HEK293 (cell line): Measurements from ENCODE around the gene AKNA.

Source experiments
- CTCF ChIA-PET: fragments of 350-600 bp; formaldehyde crosslinking; extraction: SDS; loops from one replicate; lab custom pipeline; 2021; ENCODE audit warnings: antibody characterized with exemption; lab: Yijun Ruan, JAX
- POLR2A ChIA-PET: fragments of 300-600 bp; formaldehyde crosslinking; extraction: SDS; loops from one replicate; lab custom pipeline; 2020; ENCODE audit warnings: antibody characterized with exemption, inconsistent platforms; lab: Yijun Ruan, JAX
- H3K27ac ChIP-seq: fragments of 200-500 bp; sonication (Bioruptor generic); 2 replicates; pipeline ENCODE4 v1.5.1; 2014; ENCODE audit warnings: low read depth, low read length, control low read depth, inconsistent platforms; ENCODE audit errors: extremely low read depth
- H3K36me3 ChIP-seq, 2 experiments: fragments of 200-500 bp in 1 of 2; sonication (Bioruptor generic) in 1 of 2; 1 replicate in 1 of 2; 2 replicates in 1 of 2; pipeline ENCODE4 v1.5.1; 2014 to 2017; ENCODE audit warnings: inconsistent platforms in 2 of 2, low read length in 2 of 2; ENCODE audit not compliant: control insufficient read depth in 2 of 2, insufficient read depth in 1 of 2
- H3K4me1 ChIP-seq: fragments of 200-500 bp; sonication (Bioruptor generic); 2 replicates; pipeline ENCODE4 v1.5.1; 2014; ENCODE audit warnings: mild to moderate bottlenecking, low read length, inconsistent platforms; ENCODE audit not compliant: control insufficient read depth, insufficient read depth
- H3K4me3 ChIP-seq: 2 replicates; pipeline ENCODE4 v1.5.1; 2011; ENCODE audit warnings: low read depth, mild to moderate bottlenecking, control low read depth, low read length, moderate library complexity
- H3K9me3 ChIP-seq: fragments of 200-500 bp; sonication (Bioruptor generic); 2 replicates; pipeline ENCODE4 v1.5.1; 2014; ENCODE audit warnings: low read depth, low read length, inconsistent platforms; ENCODE audit not compliant: control insufficient read depth, insufficient read depth
- OVOL3 ChIP-seq: fragments of 450-650 bp; formaldehyde crosslinking; IDR thresholded peaks from 2 replicates; pipeline ENCODE4 v1.5.1; 2016; ENCODE audit warnings: missing biosample characterization, missing genetic modification characterization
- SCRT1 ChIP-seq: fragments of 450-650 bp; formaldehyde crosslinking; IDR thresholded peaks from 2 replicates; pipeline ENCODE4 v1.5.1; 2016; ENCODE audit warnings: missing biosample characterization, missing genetic modification characterization, borderline replicate concordance
- TCF7L2 ChIP-seq: IDR thresholded peaks from 2 replicates; pipeline ENCODE4 v1.6.1; 2011; ENCODE audit warnings: low read depth, mild to moderate bottlenecking, inconsistent platforms, low read length, moderate library complexity, borderline replicate concordance
- TRIM28 ChIP-seq: IDR thresholded peaks from 2 replicates; pipeline ENCODE4 v1.6.1; 2011; ENCODE audit warnings: low read length, control low read depth, borderline replicate concordance
- WT1 ChIP-seq: fragments of 450-650 bp; formaldehyde crosslinking; IDR thresholded peaks from 2 replicates; pipeline ENCODE4 v1.5.1; 2016; ENCODE audit warnings: missing biosample characterization, missing genetic modification characterization
- ZFP69B ChIP-seq: fragments of 450-650 bp; formaldehyde crosslinking; IDR thresholded peaks from 2 replicates; pipeline ENCODE4 v1.5.1; 2016; ENCODE audit warnings: missing biosample characterization, missing genetic modification characterization
- ZNF19 ChIP-seq: fragments of 450-650 bp; formaldehyde crosslinking; IDR thresholded peaks from 2 replicates; pipeline ENCODE4; 2016; ENCODE audit warnings: missing biosample characterization, missing genetic modification characterization, low read depth
- ZNF221 ChIP-seq: fragments of 450-650 bp; formaldehyde crosslinking; IDR thresholded peaks from 2 replicates; pipeline ENCODE4 v1.5.1; 2017; ENCODE audit warnings: missing biosample characterization, missing genetic modification characterization, borderline replicate concordance
- ZNF239 ChIP-seq: fragments of 450-650 bp; formaldehyde crosslinking; IDR thresholded peaks from 2 replicates; pipeline ENCODE4 v1.5.1; 2016; ENCODE audit warnings: missing biosample characterization, missing genetic modification characterization
- ZNF248 ChIP-seq: fragments of 450-650 bp; formaldehyde crosslinking; IDR thresholded peaks from 2 replicates; pipeline ENCODE4 v1.5.1; 2017; ENCODE audit warnings: missing biosample characterization, missing genetic modification characterization
- ZNF302 ChIP-seq: fragments of 450-650 bp; formaldehyde crosslinking; IDR thresholded peaks from 2 replicates; pipeline ENCODE4 v1.5.1; 2016; ENCODE audit warnings: missing biosample characterization, missing genetic modification characterization, low read depth
- ZNF354C ChIP-seq: fragments of 450-650 bp; formaldehyde crosslinking; IDR thresholded peaks from 2 replicates; pipeline ENCODE4 v1.5.1; 2016; ENCODE audit warnings: missing biosample characterization, missing genetic modification characterization, low read depth, borderline replicate concordance
- ZNF37A ChIP-seq: fragments of 450-650 bp; IDR thresholded peaks from 2 replicates; pipeline ENCODE4 v1.5.1; 2018; ENCODE audit warnings: missing biosample characterization, missing genetic modification characterization
- ZNF394 ChIP-seq: fragments of 450-650 bp; formaldehyde crosslinking; IDR thresholded peaks from 2 replicates; pipeline ENCODE4 v1.5.1; 2016; ENCODE audit warnings: missing biosample characterization, missing genetic modification characterization, mild to moderate bottlenecking, moderate library complexity, borderline replicate concordance
- ZNF426 ChIP-seq: fragments of 450-650 bp; formaldehyde crosslinking; IDR thresholded peaks from 2 replicates; pipeline ENCODE4 v1.5.1; 2017; ENCODE audit warnings: missing biosample characterization, missing genetic modification characterization, mild to moderate bottlenecking, inconsistent platforms, moderate library complexity
- ZNF580 ChIP-seq: fragments of 450-650 bp; formaldehyde crosslinking; IDR thresholded peaks from 2 replicates; pipeline ENCODE4 v1.5.1; 2016; ENCODE audit warnings: missing biosample characterization, missing genetic modification characterization
- ZNF623 ChIP-seq: fragments of 450-650 bp; formaldehyde crosslinking; IDR thresholded peaks from 2 replicates; pipeline ENCODE4 v1.5.1; 2016; ENCODE audit warnings: missing biosample characterization, missing genetic modification characterization
- ZNF624 ChIP-seq: fragments of 450-650 bp; formaldehyde crosslinking; IDR thresholded peaks from 2 replicates; pipeline ENCODE4 v1.5.1; 2017; ENCODE audit warnings: missing biosample characterization, missing genetic modification characterization
- ZNF629 ChIP-seq: fragments of 450-650 bp; formaldehyde crosslinking; IDR thresholded peaks from 2 replicates; pipeline ENCODE4 v1.5.1; 2017; ENCODE audit warnings: missing biosample characterization, missing genetic modification characterization
- ZNF670 ChIP-seq: fragments of 450-650 bp; formaldehyde crosslinking; IDR thresholded peaks from 2 replicates; pipeline ENCODE4 v1.5.1; 2016; ENCODE audit warnings: missing biosample characterization, missing genetic modification characterization, low read depth
- ZSCAN16 ChIP-seq: fragments of 450-650 bp; formaldehyde crosslinking; IDR thresholded peaks from 2 replicates; pipeline ENCODE4 v1.5.1; 2016; ENCODE audit warnings: missing biosample characterization, missing genetic modification characterization
- TF ChIP-seq, protein P1 (sequence below): fragments of 450-650 bp; IDR thresholded peaks from 2 replicates; pipeline ENCODE4 v1.5.1; 2018; ENCODE audit warnings: missing biosample characterization, mild to moderate bottlenecking, missing genetic modification characterization
- TF ChIP-seq, protein P2 (sequence below): fragments of 450-650 bp; formaldehyde crosslinking; IDR thresholded peaks from 2 replicates; pipeline ENCODE4 v1.5.1; 2016; ENCODE audit warnings: missing biosample characterization, missing genetic modification characterization

The AKNA gene

DNA sequence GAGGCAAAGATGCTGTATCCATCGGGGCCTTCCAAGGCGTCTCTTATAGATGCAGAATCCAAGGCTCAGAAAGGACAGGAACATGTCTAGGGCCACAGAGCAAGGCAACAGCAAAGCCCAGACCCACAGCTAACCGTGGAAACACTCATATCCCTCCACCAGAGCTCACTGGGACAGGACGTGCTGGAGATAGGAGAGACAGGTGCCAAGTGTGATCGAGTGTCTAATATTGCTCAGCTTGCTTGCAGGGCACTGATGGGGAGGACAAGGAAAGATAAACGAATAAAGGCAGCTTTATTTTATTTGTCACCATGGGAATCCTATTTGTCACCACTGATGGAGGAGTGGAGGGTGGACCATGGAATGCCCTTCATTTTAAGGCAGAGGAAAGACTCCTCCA lies 44.0 kb upstream of the AKNA start:
- TF ChIP-seq SCRT1, result no peak
- no peak for TF ChIP-seq ZNF221
- no peak for TF ChIP-seq ZNF394 (tag by site-specific recombination)
- no peak for TF ChIP-seq ZNF580 (tag by site-specific recombination)
- no peak for TF ChIP-seq ZNF426 (tag by site-specific recombination)
- no peak for TF ChIP-seq ZNF670 (tag by site-specific recombination)
- TF ChIP-seq TCF7L2, result no peak
- no peak for TF ChIP-seq ZNF354C (tag by site-specific recombination)
- TF ChIP-seq ZNF623 (tag by site-specific recombination), result no peak
- TF ChIP-seq ZNF624 (tag by site-specific recombination), result no peak
- TF ChIP-seq WT1 (tag by site-specific recombination), result no peak
- no peak for TF ChIP-seq TRIM28
- TF ChIP-seq, protein P1, sequence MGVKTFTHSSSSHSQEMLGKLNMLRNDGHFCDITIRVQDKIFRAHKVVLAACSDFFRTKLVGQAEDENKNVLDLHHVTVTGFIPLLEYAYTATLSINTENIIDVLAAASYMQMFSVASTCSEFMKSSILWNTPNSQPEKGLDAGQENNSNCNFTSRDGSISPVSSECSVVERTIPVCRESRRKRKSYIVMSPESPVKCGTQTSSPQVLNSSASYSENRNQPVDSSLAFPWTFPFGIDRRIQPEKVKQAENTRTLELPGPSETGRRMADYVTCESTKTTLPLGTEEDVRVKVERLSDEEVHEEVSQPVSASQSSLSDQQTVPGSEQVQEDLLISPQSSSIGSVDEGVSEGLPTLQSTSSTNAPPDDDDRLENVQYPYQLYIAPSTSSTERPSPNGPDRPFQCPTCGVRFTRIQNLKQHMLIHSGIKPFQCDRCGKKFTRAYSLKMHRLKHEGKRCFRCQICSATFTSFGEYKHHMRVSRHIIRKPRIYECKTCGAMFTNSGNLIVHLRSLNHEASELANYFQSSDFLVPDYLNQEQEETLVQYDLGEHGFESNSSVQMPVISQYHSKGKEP (tag by site-specific recombination), result no peak
- no peak for TF ChIP-seq ZFP69B (tag by site-specific recombination)
- no peak for TF ChIP-seq ZNF19 (tag by site-specific recombination)
- TF ChIP-seq ZNF302 (tag by site-specific recombination), result no peak
- no peak for TF ChIP-seq ZNF629
- TF ChIP-seq ZSCAN16 (tag by site-specific recombination), result no peak
- POLR2A ChIA-PET, result interaction anchor here (0.5 kb wide), 1 partner anchor 1038 kb away, joined by 4 read pairs; no protein-coding TSS in a partner anchor
- CTCF ChIA-PET, result interaction anchor here (0.7 to 1.6 kb wide), 5 partner anchors 31 to 478 kb away, joined by 3 to 11 read pairs (median 4); no protein-coding TSS in a partner anchor

GRCh38 chr9:114431003-114431402 lies 43.2 kb upstream of the AKNA start:
- Histone ChIP-seq H3K9me3 (no peaks in the 10 kb centered on the region), H3K4me1 (no peaks in the 10 kb centered on the region), H3K27ac (no peak overlapping the region), H3K4me3 (no peak overlapping the region), H3K36me3 (no peaks in the 10 kb centered on the region)
- ChIA-PET CTCF (interaction anchor here (0.7 to 1.6 kb wide), 4 partner anchors 25 to 222 kb away, joined by 4 to 11 read pairs (median 4); no protein-coding TSS in a partner anchor), POLR2A (no interaction called here)
- TF ChIP-seq ZNF426 (tag by site-specific recombination) (no peak), ZNF248 (no peak), ZNF37A (tag by site-specific recombination) (no peak), ZNF239 (tag by site-specific recombination) (no peak), OVOL3 (tag by site-specific recombination) (no peak)
- TF ChIP-seq, protein P2, sequence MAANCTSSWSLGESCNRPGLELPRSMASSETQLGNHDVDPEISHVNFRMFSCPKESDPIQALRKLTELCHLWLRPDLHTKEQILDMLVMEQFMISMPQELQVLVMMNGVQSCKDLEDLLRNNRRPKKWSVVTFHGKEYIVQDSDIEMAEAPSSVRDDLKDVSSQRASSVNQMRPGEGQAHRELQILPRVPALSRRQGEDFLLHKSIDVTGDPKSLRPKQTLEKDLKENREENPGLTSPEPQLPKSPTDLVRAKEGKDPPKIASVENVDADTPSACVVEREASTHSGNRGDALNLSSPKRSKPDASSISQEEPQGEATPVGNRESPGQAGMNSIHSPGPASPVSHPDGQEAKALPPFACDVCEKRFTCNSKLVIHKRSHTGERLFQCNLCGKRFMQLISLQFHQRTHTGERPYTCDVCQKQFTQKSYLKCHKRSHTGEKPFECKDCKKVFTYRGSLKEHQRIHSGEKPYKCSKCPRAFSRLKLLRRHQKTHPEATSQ, result no peak

More for the DNA sequence above, 44.0 kb upstream of the AKNA start:
- no peaks in the 10 kb centered on the region for H3K4me1 ChIP-seq
- H3K4me3 ChIP-seq, result no peak overlapping the region
- no peaks in the 10 kb centered on the region for H3K9me3 ChIP-seq
- H3K27ac ChIP-seq, result no peak overlapping the region
- H3K36me3 ChIP-seq, result no peaks in the 10 kb centered on the region
